GM21528 (cell line): Measurements from ENCODE around the gene MCTP1.
"Not testable (repeated sequence)": the region's sequence is repeated elsewhere in the genome, so short reads cannot be mapped to it uniquely, and the experiment has no call there.

Experiments
- ATAC-seq: cut with Tn5 transposase; IDR thresholded peaks from one replicate; pipeline ENCODE4 v1.9.1; 2021; ENCODE audit warnings: mild to moderate bottlenecking, moderate library complexity; ENCODE audit not compliant: unreplicated experiment, low FRiP score

MCTP1 gene

DNA sequence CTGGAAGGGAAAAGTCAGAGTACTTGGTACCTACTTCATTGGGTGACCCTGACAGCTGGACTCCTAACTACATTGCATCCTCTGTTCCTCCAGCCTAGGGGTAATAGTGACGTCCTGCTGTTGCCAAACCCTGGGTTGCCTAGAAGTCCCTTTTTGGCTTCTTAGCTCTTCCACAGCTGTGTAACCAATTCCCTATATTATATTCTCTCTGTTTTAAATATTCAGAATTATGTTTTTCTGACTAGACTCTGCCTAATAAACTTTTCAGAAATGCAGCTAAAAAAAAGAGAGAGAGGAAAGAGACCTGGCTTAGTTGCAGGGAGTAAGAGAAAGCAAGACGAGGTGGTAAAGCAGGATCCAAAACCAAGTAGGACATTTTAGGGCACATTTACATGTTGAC, 28.4 kb downstream of the MCTP1 start:
- ATAC-seq = no peak

- no peak for ATAC-seq
Observed at GRCh38 chr5:95252801-95253200, 32.1 kb downstream of the MCTP1 start.

GRCh38 chr5:95251185-95251584, 33.7 kb downstream of the MCTP1 start:
- ATAC-seq = no peak

- no peak for ATAC-seq
Observed at GRCh38 chr5:95244479-95244878, 40.4 kb downstream of the MCTP1 start.

DNA sequence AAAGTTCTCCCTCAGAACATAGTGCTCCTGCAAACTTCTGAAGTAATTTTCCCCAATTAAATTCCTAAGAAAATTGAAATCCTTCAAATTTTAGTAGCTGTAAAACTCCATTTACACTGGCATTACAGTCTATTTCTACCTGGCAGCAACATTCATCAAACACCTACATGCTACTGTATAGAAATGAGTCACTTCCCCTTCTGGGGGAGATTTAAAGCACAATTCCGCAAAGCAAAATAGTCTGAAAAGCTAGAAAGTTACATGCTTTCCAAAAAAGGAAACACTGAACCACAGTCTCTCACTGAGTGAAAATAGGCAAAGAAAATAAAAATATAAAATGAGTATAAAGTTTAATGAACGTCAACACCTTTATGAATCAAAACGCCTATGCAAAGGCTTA, 43.3 kb downstream of the MCTP1 start:
- peak; percentile 98 for ATAC-seq

- no peak for ATAC-seq
Observed at GRCh38 chr5:95241161-95241560, 43.7 kb downstream of the MCTP1 start.

- ATAC-seq = no peak
Observed at GRCh38 chr5:95238560-95239325, 46.2 kb downstream of the MCTP1 start.

DNA sequence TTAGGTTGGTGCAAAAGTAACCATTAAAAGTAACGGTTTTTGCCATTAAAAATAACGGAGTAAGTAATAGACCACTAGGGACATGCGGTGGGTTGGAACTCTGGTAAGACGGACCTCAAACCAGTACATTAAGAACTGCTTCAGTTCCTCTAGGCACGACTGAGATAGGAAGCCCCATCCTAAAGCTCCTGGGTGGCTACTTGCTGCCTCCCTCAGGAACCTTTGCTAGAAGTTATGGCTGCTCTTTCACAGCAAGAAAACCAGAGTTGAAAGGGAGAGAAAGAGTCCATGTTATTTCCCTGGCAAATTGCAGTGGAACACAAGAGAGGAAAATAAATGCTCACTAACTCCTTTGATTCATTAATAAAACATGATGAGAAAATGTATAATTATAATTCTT, 47.6 kb downstream of the MCTP1 start:
- no peak for ATAC-seq

DNA sequence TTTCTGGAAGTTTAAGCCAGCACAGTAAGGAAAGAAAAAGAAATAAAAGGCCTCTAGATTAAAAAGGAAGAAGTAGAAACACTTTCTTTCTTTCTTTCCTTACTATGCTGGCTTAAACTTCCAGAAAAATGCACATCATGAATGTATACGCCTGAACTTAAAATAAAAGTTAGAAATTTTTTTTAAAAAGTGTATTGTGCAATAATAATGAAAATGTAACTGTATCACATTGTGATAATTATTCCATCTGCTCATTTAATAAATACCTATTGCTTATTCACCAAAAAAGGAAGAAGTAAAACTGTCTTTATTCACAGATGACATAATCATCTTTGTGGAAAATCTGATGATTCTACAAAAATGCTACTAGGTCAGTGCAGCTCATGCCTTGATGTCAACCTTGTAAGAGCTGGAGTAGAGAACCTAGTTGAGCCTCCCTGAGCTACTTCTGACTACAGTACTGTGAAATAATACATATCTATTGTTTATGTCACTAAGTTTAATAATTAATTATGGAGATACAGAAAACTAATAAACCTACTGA, 49.4 kb downstream of the MCTP1 start:
- ATAC-seq = no peak

- no peak for ATAC-seq
Observed at GRCh38 chr5:95229646-95230045, 55.2 kb downstream of the MCTP1 start.

- no peak for ATAC-seq
Observed at GRCh38 chr5:95224701-95225459, 60.0 kb downstream of the MCTP1 start.

- ATAC-seq = no peak
Observed at GRCh38 chr5:95223566-95224258, 61.2 kb downstream of the MCTP1 start.

DNA sequence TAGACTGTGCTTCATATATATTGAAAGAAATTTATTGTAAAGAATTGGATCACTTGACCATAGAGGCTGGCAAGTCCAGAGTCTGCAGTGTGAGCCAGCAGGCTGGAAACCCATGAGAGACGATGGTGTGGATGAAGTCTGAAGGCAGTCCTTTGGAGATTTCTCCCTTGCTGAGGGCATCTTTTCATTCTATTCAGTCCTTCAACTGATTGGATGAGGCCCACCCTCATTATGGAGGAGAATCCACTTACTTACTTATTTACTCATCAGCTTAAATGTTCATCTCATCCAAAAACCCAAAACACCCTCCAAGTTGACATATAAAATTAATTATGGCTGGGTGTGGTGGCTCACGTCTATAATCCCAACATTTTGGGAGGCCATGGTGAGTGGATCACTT, 62.1 kb downstream of the MCTP1 start:
- no peak for ATAC-seq

DNA sequence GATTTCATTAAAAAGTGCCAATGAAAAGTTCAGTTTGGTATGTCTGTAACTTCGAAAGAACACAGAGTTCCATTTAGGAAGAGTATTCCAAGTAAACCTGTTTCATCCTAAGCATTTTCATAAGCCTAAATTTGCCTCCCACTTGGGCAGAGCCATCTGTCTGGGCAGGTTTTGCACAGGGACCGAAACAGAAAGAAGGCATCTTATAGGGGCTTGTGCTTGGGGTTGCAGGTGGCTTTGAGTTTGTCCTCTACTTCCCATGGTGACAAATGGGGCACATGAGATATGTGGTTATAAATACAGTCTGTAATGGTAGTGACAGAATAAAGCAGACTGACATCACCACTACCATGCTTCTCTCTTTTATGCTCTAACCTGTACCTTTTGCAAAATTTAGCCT, 63.7 kb downstream of the MCTP1 start:
- ATAC-seq = no peak

DNA sequence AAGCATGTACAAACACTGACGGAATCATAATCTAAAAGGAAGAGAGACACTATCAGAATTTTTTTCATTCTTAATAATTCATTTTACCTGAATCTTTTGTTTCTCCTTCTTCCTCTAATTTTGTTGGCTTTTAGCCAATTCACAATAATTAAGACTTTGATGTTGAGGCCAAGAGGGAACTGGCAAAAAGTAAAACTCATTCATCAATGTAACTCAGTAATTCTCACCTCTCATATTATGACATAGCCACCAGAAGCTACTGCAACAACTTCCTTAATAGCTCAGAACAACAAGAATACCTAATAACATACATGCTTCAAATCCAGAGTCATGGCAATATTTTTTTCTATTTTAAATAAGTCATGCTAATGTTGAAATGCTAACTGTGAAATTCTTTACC, 64.5 kb downstream of the MCTP1 start:
- no peak for ATAC-seq

- no peak for ATAC-seq
Observed at GRCh38 chr5:95219411-95219810, 65.5 kb downstream of the MCTP1 start.

GRCh38 chr5:95217881-95218280, 67.0 kb downstream of the MCTP1 start:
- ATAC-seq = no peak

DNA sequence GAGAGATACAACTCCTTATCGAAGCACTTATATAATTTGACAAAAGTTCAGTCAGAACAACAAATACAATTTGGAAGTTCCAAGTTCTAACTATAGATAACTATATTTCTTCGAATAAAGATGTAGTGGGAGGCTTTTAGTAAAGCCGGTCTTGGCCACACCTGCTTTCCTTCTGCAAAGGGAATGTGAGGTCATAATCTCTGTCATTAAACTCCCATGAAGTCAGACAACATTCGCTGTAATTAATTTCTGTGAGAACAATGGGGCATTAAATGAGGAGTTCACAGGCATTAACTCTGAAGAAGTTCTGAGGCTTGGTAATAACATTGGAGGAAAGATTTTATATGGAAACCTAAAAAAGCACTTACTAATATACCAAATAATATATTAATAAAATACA, 67.5 kb downstream of the MCTP1 start:
- no peak for ATAC-seq

DNA sequence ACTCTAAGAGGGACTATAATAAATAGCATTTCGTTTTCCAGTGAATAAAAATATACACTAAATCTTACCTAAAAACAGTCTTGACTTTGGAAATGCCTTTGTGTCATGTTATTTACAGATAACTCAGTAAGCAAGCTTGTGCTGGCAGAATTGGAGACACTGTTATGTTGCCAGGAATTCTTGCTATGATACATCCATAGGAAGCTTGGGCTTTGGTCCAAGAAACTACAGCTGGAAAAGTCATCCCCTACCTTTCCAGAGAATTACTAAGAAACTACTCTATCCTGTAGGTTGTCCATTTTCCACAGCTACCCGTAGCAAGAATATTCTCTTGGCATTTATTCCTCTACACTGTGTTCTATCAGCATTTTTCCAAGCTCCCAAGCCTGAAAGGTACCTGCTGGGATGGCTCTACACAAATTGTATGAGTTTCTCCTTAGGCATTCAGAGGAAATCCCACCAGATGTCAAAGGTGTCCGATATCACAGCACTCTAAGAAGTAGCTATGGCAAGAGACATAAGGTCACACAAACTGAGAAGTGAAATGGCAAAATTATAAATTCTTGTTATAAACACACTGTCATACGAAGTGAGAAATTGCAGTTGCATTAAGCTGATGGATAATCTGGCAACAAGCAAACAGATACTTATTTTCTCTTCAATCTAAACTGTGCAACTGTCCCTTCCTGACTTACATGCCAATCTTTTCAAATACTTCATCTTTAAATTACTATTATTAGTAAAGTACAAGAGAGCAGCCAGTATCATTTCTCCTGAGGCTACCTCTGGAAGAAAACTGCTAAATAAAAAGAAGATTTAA, 68.5 kb downstream of the MCTP1 start:
- ATAC-seq = no peak

DNA sequence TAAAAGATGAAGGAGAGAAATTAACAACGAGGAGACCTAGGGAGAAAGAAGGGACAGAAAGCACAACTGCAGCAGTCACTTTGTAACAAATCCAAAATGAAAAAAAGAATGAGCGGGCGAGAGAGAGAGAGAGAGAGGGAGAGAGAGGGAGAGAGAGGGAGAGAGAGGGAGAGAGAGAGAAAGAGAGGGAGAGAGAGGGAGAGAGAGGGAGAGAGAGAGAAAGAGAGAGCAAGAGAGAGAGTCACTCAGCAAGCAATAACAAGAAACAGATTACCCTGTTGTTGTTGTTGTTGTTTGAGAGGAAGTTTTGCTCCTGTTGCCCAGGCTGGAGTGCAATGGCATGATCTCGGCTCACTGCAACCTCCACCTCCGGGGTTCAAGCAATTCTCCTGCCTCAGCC, 77.1 kb downstream of the MCTP1 start:
- not testable (repeated sequence) for ATAC-seq
